ENCODE results near the gene EIF1B. TPM values are rescaled to one million over a fixed set of nuclear protein-coding genes. Genes with fewer than 3 reads are reported as not detected.

Gene EIF1B
- total RNA-seq, 2 experiments from 2014 or later = 33.1 to 33.2 TPM

DNA sequence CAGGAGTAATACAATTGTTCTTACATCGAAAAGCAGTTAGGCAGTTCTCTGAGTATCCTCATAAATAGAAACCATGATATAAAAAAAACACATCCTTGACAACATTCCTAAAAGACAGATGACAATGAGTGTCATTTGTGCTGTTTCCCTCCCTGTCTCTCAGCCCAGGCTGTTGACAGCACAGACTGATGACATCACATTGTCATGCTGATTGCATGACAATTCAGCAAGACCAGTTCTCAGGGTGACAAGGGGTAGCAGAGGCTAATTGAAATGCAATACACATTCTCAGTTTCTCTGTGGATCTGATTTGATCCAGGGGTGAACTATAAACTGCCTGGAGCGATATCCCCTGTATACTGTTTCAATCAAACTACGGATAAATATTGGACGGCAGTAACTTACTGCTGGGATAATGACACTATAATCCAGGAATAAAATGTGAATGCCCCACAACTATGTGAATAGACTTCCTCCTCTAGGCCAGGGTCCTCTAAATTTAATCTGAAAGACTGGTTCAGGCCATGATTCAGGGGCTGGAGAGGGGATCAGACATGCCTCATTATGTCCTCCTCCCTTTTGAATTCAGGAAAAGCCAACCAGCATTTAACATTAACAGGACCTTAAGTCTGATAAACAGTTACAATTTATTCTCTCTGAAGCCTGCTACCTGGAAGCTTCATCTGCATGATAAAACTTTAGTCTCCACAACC lies 16.7 kb upstream of the EIF1B start:
- peaks cover 2% of the 10 kb centered on the region for H3K36me3 Mint-ChIP-seq (ENCODE audit: low read depth)
- CTCF ChIA-PET = no interaction called here

DNA sequence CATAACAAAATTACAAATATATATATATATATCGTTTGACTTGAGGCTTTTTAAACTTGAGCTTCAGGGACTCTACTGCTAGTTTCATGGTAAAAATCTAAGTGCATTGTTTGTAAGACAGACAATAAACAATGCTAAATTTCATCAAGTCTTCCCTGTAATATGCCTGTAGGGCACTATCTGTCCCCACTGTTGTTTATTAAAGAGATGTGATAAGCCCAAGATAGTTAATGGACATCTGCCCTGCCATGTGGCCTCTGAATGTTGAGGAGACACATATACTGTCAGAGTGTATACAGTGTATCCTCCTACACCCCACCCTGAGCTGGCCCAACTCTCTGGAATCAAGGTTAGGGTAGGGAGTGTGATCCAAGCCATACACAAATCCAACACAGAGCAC lies 15.1 kb upstream of the EIF1B start:
- Mint-ChIP-seq H3K27ac (no peak overlapping the region), H3K36me3 (ENCODE audit: low read depth) (peaks cover 2% of the 10 kb centered on the region), H3K4me3 (no peak overlapping the region), H3K27me3 (ENCODE audit: low read depth) (no peaks in the 10 kb centered on the region), H3K9me3 (ENCODE audit: insufficient read depth) (no peaks in the 10 kb centered on the region), H3K4me1 (ENCODE audit: low read depth) (peaks cover 6% of the 10 kb centered on the region)
- ATAC-seq = no peak
- ChIA-PET CTCF (interaction anchor here (1.0 to 1.6 kb wide), 2 partner anchors 13 to 102 kb away, joined by 3 to 4 read pairs; no protein-coding TSS in a partner anchor), POLR2A (no interaction called here)
- no peak for DNase-seq

More for the DNA sequence above, 16.7 kb upstream of the EIF1B start:
- Mint-ChIP-seq H3K27ac (no peak overlapping the region), H3K4me1 (ENCODE audit: low read depth) (peaks cover 6% of the 10 kb centered on the region), H3K9me3 (ENCODE audit: insufficient read depth) (no peaks in the 10 kb centered on the region), H3K4me3 (no peak overlapping the region), H3K27me3 (ENCODE audit: low read depth) (no peaks in the 10 kb centered on the region)
- ATAC-seq = no peak
- POLR2A ChIA-PET = no interaction called here
- DNase-seq = no peak

DNA sequence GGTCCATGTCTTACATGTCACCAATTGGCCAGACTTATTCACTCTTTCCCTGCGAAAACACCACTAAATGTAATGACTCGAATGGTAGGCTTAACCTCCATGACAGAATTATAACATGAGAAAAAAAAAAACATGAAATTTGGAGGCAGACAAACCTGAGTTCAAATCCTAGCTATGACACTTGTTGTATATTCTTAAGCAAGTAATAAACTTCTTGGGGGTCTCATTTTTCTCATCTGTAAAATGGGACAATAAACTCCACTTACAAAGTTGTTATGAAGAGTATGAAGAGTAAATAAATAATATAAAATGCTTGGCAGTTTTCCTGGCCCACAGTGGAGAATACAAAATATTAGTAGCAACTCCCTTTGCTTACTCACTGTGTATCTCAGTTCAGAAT lies 11.4 kb upstream of the EIF1B start:
- POLR2A ChIA-PET = no interaction called here
- ATAC-seq (no peak), DNase-seq (no peak)
- Mint-ChIP-seq H3K27ac (no peak overlapping the region), H3K4me1 (ENCODE audit: low read depth) (no peaks in the 10 kb centered on the region), H3K9me3 (ENCODE audit: insufficient read depth) (no peaks in the 10 kb centered on the region), H3K4me3 (no peak overlapping the region), H3K36me3 (ENCODE audit: low read depth) (peaks cover 2% of the 10 kb centered on the region), H3K27me3 (ENCODE audit: low read depth) (no peaks in the 10 kb centered on the region)
- CTCF ChIA-PET = interaction anchor here (0.7 to 1.4 kb wide), 3 partner anchors 9 to 279 kb away, joined by 3 to 5 read pairs (median 3); partner anchors contain the start of gene EIF1B

DNA sequence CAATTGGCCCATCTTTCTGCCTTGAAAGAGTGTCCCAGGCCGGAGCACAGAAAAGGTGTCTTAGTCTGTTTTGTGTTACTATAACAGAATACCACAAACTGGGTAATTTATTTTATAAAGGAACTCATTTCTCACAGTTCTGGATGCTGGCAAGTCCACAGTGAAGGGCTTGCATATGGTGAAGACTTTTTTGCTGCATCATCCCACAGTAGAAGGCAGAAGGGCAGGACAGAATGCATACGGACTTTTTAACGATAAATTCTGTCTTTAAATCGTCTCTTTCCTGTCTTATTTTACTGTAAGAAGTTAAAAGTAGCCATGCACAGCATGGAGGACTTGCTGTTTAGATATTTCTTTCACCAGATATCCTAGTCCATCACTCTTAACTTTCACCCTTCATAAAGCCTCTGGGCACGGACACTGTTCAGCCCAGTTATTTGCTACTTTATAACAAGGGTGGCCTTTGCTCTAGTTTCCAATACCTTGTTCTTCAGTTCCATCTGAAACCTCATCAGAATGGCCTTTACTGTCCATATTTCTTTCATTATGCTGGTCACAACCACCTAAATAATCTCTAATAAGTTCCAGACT lies 10.3 kb upstream of the EIF1B start:
- no peak overlapping the region for H3K4me3 Mint-ChIP-seq
- H3K9me3 Mint-ChIP-seq (ENCODE audit: insufficient read depth) = no peaks in the 10 kb centered on the region
- no peak for DNase-seq
- no peak for ATAC-seq
- no peaks in the 10 kb centered on the region for H3K27me3 Mint-ChIP-seq (ENCODE audit: low read depth)
- no peak overlapping the region for H3K27ac Mint-ChIP-seq
- CTCF ChIA-PET = no interaction called here
- H3K36me3 Mint-ChIP-seq (ENCODE audit: low read depth) = peaks cover 2% of the 10 kb centered on the region
- no peaks in the 10 kb centered on the region for H3K4me1 Mint-ChIP-seq (ENCODE audit: low read depth)
- POLR2A ChIA-PET = no interaction called here

DNA sequence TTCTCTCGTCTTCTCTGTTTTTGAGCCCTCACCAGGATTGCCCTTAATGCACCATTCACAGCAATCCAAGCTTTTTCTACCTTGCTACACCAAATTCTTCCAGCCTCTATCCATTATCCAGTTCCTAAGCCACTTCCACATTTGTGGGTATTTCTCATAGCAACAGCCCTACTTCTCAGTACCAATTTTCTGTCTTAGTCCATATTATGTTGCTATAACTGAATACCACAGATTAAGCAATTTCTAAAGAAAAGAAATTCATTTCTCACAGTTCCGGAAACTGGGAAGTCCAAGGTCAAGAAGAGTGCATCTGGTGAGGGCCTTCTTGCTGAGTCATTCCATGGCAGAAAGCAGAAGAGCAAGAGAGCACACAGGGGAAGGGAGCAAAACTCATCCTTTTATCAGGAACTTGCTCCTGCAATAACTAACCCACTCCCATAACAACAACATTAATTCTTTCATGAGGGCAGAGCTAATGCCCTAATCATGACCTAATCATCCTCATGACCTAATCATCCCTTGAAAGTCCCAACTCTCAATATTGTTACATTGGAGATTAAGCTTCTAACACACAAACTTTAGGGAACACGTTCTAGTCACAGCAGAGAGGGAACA lies 9.7 kb upstream of the EIF1B start:
- ChIA-PET CTCF (interaction anchor here (1.6 kb wide), 1 partner anchor 9 kb away, joined by 5 read pairs; the partner anchor contains the start of gene EIF1B), POLR2A (no interaction called here)
- Mint-ChIP-seq H3K27ac (no peak overlapping the region), H3K4me1 (ENCODE audit: low read depth) (no peaks in the 10 kb centered on the region), H3K27me3 (ENCODE audit: low read depth) (no peaks in the 10 kb centered on the region), H3K36me3 (ENCODE audit: low read depth) (peaks cover 2% of the 10 kb centered on the region), H3K9me3 (ENCODE audit: insufficient read depth) (no peaks in the 10 kb centered on the region), H3K4me3 (no peak overlapping the region)
- ATAC-seq (no peak), DNase-seq (no peak)

DNA sequence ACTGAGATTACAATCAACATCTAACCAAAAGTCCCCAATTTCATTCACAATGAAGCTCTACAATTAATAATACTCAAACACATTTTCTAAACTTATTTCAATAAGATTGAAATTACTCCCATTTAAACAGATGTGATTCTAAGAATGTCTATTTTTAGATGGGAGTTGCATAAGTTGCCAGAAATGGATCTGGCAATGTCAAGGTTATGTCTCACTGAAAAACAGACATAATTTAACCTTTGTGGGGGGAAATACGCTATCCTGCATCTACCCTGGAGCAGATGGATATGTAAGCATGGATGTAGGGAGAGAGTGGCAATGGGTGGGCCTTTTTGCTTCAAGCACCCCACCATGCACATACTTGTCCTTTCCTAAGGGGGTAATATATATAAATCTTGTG lies 6.7 kb upstream of the EIF1B start:
- ChIA-PET POLR2A (no interaction called here), CTCF (no interaction called here)
- no peak for DNase-seq
- Mint-ChIP-seq H3K27ac (no peak overlapping the region), H3K27me3 (ENCODE audit: low read depth) (no peaks in the 10 kb centered on the region), H3K4me3 (no peak overlapping the region), H3K4me1 (ENCODE audit: low read depth) (no peaks in the 10 kb centered on the region), H3K36me3 (ENCODE audit: low read depth) (peaks cover 2% of the 10 kb centered on the region), H3K9me3 (ENCODE audit: insufficient read depth) (no peaks in the 10 kb centered on the region)
- no peak for ATAC-seq

DNA sequence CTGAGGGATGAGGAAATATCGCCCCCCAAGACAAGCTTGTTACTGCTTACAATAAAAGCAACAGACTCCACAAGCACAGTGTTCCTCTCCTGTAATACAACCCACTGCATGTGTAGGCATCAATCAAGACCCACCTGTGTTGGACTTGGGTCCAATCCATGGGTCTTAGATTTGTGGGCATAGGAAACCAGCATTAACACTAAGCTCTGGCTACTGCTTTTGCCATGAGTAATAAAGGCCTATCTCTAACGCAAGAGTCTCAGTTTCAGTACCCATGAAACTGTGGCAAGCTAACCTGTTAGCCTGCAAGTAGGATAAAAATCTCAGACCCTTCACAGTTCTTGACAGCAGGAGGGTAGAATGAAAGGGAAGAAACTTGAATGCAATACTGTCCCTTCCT lies 5.2 kb upstream of the EIF1B start:
- POLR2A ChIA-PET = no interaction called here
- H3K4me1 Mint-ChIP-seq (ENCODE audit: low read depth) = peaks cover 8% of the 10 kb centered on the region
- peaks cover 2% of the 10 kb centered on the region for H3K36me3 Mint-ChIP-seq (ENCODE audit: low read depth)
- CTCF ChIA-PET = interaction anchor here (0.6 to 1.6 kb wide), 4 partner anchors 13 to 113 kb away, joined by 3 to 9 read pairs (median 4); no protein-coding TSS in a partner anchor
- no peak overlapping the region for H3K4me3 Mint-ChIP-seq
- no peak overlapping the region for H3K27ac Mint-ChIP-seq
- H3K27me3 Mint-ChIP-seq (ENCODE audit: low read depth) = no peaks in the 10 kb centered on the region
- ATAC-seq = no peak
- no peaks in the 10 kb centered on the region for H3K9me3 Mint-ChIP-seq (ENCODE audit: insufficient read depth)
- DNase-seq = no peak

DNA sequence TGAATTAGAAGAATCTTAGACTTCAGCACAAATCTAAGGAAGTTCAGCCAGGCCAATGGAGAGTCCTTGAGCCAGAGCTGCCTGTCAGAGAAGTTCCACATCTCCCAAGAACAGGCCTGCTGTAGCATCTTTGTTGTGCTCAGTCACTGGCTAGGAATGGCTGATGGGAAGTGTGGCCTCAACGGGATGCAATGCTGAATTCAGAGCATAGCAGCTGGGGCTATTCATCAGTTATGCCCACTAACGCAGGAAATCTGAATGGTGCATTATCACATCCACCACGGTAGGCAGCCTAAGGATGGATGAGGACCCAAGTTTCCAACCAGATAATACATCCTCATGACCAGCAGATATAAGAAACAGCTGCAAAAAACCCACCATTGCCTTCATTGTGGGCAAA lies 3.2 kb upstream of the EIF1B start:
- H3K36me3 Mint-ChIP-seq (ENCODE audit: low read depth) = peaks cover 13% of the 10 kb centered on the region
- ATAC-seq (no peak), DNase-seq (no peak)
- no peaks in the 10 kb centered on the region for H3K27me3 Mint-ChIP-seq (ENCODE audit: low read depth)
- H3K4me3 Mint-ChIP-seq = no peak overlapping the region
- ChIA-PET POLR2A (no interaction called here), CTCF (interaction anchor here (1.1 to 3.2 kb wide), 4 partner anchors 9 to 115 kb away, joined by 3 to 33 read pairs (median 10); no protein-coding TSS in a partner anchor)
- H3K27ac Mint-ChIP-seq = no peak overlapping the region
- no peaks in the 10 kb centered on the region for H3K9me3 Mint-ChIP-seq (ENCODE audit: insufficient read depth)
- peaks cover 14% of the 10 kb centered on the region for H3K4me1 Mint-ChIP-seq (ENCODE audit: low read depth)

DNA sequence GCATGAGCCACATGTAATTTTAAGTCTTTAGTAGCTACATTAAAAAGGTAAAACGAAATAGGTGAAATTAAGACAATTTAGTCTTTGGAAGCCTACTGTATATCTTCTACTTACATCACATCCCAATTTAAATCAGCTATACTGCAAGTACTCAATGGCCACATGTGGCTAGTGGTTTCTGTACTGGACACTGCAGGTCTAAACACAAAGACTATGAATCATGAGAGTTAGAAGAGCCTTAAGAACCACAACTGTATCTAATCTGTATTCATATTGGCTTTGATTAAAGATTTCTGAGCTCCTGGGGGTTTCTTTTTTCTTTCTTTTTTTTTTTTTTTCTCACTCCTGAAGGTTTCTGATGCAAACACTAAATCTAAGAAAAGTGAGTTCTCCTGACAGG lies 2.3 kb upstream of the EIF1B start:
- H3K27me3 Mint-ChIP-seq (ENCODE audit: low read depth) = no peaks in the 10 kb centered on the region
- H3K9me3 Mint-ChIP-seq (ENCODE audit: insufficient read depth) = no peaks in the 10 kb centered on the region
- no peak overlapping the region for H3K27ac Mint-ChIP-seq
- H3K4me3 Mint-ChIP-seq = no peak overlapping the region
- ChIA-PET CTCF (interaction anchor here (1.1 to 3.2 kb wide), 6 partner anchors 10 to 115 kb away, joined by 3 to 33 read pairs (median 4); no protein-coding TSS in a partner anchor), POLR2A (no interaction called here)
- H3K36me3 Mint-ChIP-seq (ENCODE audit: low read depth) = peaks cover 22% of the 10 kb centered on the region
- DNase-seq = no peak
- H3K4me1 Mint-ChIP-seq (ENCODE audit: low read depth) = peaks cover 21% of the 10 kb centered on the region
- no peak for ATAC-seq

DNA sequence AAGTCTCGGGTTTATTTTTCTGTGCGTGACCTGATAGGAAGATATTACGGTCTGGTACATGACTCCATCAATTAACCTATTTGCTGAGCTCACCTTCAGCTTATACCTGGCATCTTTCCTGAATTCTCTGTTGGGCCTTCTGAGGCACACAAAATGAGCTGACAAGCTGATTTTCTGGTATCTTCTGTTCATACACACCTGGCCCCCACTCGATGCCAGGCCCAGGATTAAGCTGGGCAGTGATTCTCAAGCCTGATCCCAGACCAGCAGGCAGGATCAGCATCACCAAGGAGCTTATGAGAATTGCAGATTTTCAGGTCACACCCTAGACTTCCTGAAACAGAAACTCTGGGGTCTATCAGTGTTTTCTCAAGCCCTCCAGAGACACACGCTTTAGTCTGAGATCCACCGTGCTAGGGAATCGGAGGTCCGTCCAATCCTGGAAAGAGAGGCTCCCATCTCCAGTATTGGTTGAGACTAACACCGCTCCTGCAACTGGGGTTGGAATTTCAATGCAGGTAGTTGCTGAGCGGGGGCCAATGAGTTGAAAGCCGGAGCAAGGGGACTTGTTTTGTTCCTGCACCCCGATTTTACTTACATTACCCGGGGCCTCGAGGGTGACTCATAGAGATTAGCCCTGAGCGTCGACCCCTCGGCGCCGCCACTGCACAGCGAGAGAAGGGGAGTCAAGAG lies 636 bp upstream of the EIF1B start:
- H3K9me3 Mint-ChIP-seq (ENCODE audit: insufficient read depth) = no peaks in the 10 kb centered on the region
- CTCF ChIA-PET = interaction anchor here (0.6 to 3.2 kb wide), 18 partner anchors 8 to 1653 kb away, joined by 3 to 33 read pairs (median 5); partner anchors contain the start of gene ULK4

DNA sequence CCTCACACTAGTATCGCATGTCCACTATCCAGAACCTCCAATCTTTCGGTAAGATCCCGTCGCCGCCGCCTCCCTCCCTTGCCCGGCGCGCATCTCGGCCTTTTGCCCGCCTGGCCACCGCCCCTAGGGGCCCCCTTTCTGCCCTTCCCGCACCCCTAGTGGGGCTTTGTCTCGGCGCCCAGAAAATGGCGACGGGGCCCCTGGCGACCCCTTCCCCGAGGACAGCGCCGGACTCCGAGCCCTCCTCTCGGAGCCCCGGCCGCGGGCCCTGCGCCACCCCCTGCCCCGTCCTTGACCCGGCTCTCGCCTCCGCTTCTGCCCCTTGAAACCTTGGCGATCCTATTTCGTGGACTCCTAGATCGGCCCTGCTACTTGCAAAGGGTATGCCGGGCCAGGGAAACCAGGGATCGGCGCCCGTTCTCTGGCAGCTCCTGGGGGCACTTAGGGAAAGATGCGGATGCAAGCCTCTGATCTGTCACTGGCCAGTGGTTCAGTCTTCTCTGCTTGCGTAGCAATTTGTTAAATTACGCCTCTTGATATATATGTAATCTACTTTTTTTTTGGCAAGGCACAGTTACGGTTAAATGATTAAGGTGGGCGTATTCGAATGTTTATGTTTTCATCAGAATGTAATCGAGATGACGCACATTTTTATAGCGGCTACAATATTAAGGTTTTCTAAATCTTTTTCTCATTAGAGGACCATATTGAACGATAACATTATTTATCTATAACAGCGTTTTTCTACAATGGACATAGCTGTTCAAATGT lies 603 bp downstream of the EIF1B start:
- Mint-ChIP-seq H3K27me3 (ENCODE audit: low read depth) (no peaks in the 10 kb centered on the region), H3K36me3 (ENCODE audit: low read depth) (peaks cover 41% of the 10 kb centered on the region)
- CTCF ChIA-PET = interaction anchor here (1.0 to 11.4 kb wide), 3 partner anchors 9 to 117 kb away, joined by 5 to 127 read pairs (median 7); no protein-coding TSS in a partner anchor

More for the DNA sequence above, 636 bp upstream of the EIF1B start:
- DNase-seq = no peak
- peak overlapping the region; percentile 97 for H3K27ac Mint-ChIP-seq
- POLR2A ChIA-PET = interaction anchor here (0.8 to 2.5 kb wide), 9 partner anchors 9 to 890 kb away, joined by 3 to 12 read pairs (median 3); partner anchors contain the start of gene CTNNB1
- peak overlapping the region; percentile 100 for H3K4me3 Mint-ChIP-seq
- no peaks in the 10 kb centered on the region for H3K27me3 Mint-ChIP-seq (ENCODE audit: low read depth)
- peak; percentile 6 for ATAC-seq
- H3K36me3 Mint-ChIP-seq (ENCODE audit: low read depth) = peaks cover 36% of the 10 kb centered on the region
- peaks cover 29% of the 10 kb centered on the region for H3K4me1 Mint-ChIP-seq (ENCODE audit: low read depth)

More for the DNA sequence above, 603 bp downstream of the EIF1B start:
- H3K27ac Mint-ChIP-seq = peak overlapping the region; percentile 97
- DNase-seq = peak; percentile 46
- POLR2A ChIA-PET = interaction anchor here (0.6 to 2.5 kb wide), 6 partner anchors 96 to 891 kb away, joined by 3 to 12 read pairs (median 4); partner anchors contain the start of gene CTNNB1
- H3K4me3 Mint-ChIP-seq = peak overlapping the region; percentile 100
- no peaks in the 10 kb centered on the region for H3K9me3 Mint-ChIP-seq (ENCODE audit: insufficient read depth)
- ATAC-seq = peak; percentile 40
- H3K4me1 Mint-ChIP-seq (ENCODE audit: low read depth) = peaks cover 29% of the 10 kb centered on the region

Measured in activated CD8-positive, alpha-beta T cell treated with anti-CD3 and anti-CD28 coated beads, Interleukin-2, amount 10 ng/mL, durations not matched to agents 7 days and 5 days (primary cell).